GM21619 (cell line): ENCODE data around the gene TBL1X.

Experiments
- ATAC-seq: cut with Tn5 transposase; IDR thresholded peaks from one replicate; pipeline ENCODE4 v1.9.1; 2021; ENCODE audit not compliant: unreplicated experiment

TBL1X gene

DNA sequence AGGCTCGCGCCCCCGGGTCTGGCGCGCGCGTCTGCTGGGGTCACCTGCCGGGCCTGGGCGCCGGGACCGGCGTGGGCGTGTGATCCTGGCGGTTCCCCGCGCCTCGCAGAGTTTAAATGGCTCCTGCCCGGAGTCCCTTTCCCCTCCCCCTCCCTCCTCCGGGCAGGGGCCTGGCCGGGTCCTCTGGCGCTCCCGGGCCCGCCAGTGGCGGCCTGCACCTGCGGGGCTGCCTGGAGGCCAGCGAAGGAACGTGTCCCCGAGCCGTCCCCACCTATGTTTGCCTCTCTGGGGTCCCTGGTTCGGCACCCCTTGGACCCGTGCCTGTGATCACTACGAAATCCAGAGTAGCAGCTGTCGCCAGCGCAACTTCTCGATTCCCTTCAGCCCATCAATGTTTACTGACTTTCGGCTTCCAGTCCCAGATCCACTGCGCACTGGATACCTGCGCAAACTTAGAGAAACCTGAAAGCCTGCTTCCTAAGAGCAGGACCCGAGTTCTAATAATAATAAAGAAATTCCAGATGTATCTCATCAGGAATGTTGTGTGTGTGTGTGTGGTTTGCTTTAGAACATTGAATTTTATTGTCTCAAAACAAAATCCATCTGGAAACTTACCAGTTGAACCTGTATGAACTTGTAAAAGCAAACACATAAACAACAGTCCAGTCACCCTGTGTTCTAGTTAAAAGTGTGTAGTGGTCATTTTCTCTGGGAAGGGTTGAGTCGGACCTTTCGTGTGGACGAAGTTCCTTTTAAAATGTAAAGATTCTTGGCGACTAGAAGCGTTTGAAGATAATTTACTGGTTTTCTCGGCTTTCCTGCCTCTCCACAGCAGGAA lies 322.2 kb downstream of the TBL1X start:
- ATAC-seq: no peak

DNA sequence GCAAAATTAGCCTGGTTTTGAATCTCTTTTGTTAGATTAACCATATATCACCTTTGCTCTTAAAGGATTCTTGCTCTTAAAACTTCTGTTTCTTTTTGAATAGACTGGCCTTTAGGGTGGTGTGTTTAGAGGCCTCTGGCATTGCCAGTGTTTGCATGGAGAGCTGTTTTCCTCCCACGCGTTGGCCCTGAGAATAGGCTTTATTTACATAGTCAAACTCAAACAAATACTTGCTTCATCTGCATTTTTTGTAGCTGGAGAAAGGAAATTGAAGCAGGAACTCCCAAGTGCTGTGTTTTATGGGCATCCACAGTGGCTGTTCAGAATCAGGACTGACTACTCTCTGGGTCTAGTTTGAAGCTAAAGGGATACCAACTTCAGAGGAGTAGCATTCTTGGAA lies 324.1 kb downstream of the TBL1X start:
- ATAC-seq: no peak

DNA sequence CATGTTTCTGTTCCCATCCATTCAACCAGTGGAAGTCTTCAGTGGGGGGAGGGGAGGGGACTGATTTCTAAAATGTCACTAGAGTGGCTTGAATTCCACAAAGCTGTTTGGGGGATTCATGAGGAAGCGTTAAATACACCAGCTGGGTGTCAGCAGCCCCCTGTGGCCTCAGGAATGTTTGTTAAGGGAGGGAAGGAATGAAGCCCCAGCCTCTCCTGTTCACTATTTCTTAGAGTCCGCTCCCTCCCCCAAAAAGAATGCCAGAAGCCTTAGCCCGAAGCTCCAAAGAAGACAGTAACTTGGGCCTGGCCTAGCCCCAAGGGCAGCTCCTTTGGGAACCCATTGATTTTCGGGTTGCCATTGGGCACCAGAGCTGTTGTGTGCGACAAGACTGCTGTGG lies 324.7 kb downstream of the TBL1X start:
- no peak for ATAC-seq
